Upper lobe of left lung (tissue), 4 donors: ENCODE results near the gene FAT2.

Experiments used
- CTCF ChIP-seq, 6 experiments: fragments of 450-650 bp in 4 of 6; fragments of 200-600 bp in 2 of 6; sonication (generic) in 2 of 6; IDR thresholded peaks; one replicate each; pipeline ENCODE4 v1.5.1; 2016 to 2019; ENCODE audit warnings: antibody characterized with exemption in 6 of 6
- EP300 ChIP-seq, 4 donors: sonication (generic); formaldehyde crosslinking; IDR thresholded peaks; one replicate each; pipeline ENCODE4 v1.5.1; 2017; ENCODE audit warnings: antibody characterized with exemption in 4 of 4, control low read depth in 2 of 4
- POLR2A ChIP-seq, 4 donors: fragments of 450-650 bp; IDR thresholded peaks; one replicate each; pipeline ENCODE4 v1.5.1; 2016 to 2017; ENCODE audit warnings: antibody characterized with exemption in 4 of 4, mild to moderate bottlenecking in 2 of 4
- POLR2AphosphoS5 ChIP-seq, 2 donors: sonication (generic); formaldehyde crosslinking; IDR thresholded peaks; one replicate each; pipeline ENCODE4 v1.5.1; 2017; ENCODE audit warnings: antibody characterized with exemption in 2 of 2

DNA sequence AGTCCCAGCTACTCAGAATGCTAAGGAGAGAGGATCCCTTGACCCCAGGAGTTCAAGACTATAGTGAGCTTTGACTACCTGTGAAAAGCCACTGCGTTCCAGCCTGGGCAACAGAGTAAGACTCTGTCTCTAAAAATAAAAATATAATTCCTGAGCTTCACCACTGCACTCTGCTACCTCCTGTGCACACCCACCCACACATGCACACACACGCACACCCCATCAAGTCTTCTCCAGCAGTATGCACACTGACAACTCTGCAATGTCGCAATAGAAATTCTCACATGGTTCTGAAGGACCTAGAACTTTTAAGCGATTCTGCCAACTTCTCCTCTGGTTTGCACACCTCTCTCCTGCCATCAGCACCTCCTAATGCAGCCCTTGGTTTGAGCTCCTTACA, 47.5 kb upstream of the FAT2 start:
- TF ChIP-seq POLR2A (IDR thresholded peaks at IDR 0.05): no peak
- no peak for TF ChIP-seq CTCF (IDR thresholded peaks at IDR 0.05)
- TF ChIP-seq POLR2AphosphoS5 (IDR thresholded peaks at IDR 0.05): no peak
- TF ChIP-seq EP300 (IDR thresholded peaks at IDR 0.05): no peak
